ENCODE measurements around the gene PDPK1. TPM values are rescaled to one million over a fixed set of nuclear protein-coding genes. Genes with fewer than 3 reads are reported as not detected.
"Not testable (repeated sequence)": the region's sequence is repeated elsewhere in the genome, so short reads cannot be mapped to it uniquely, and the experiment has no call there.

The PDPK1 gene
- total and polyA plus RNA-seq, 2 donors from 2014 or later, result 14.3 to 52.3 TPM

- H3K27me3 ChIP-seq (ENCODE audit: control insufficient read depth, insufficient read depth, low read length), result no peaks in the 10 kb centered on the region
- H3K9ac ChIP-seq (ENCODE audit: low read length in 3 of 3), result peak overlapping the region; percentile 62 to 76 (median 72)
- peaks cover 0 to 5% (median 0%) of the 10 kb centered on the region in 3 donors for H3K36me3 ChIP-seq (ENCODE audit: control insufficient read depth in 2 of 3, insufficient read depth in 3 of 3, low read length in 3 of 3)
- H3K27ac ChIP-seq (ENCODE audit: low read depth in 2 of 2, low read length in 2 of 2), result peak overlapping the region; percentile 69 to 78
- intact Hi-C loops (cut with DNase I), result no loop called here
- DNase-seq, result peak; percentile 97 to 99 (median 98)
- H3K4me3 ChIP-seq (ENCODE audit: low read length in 3 of 3), result peak overlapping the region; percentile 80 to 91 (median 84)
- H3K4me1 ChIP-seq (ENCODE audit: control insufficient read depth in 2 of 3, insufficient read depth in 2 of 3, low read depth in 1 of 3, low read length in 3 of 3), result peaks cover 0 to 2% (median 0%) of the 10 kb centered on the region in 3 donors
- no peaks in the 10 kb centered on the region for H3K9me3 ChIP-seq (ENCODE audit: control insufficient read depth in 2 of 3, insufficient read depth in 1 of 3, low read length in 3 of 3)
- no peak for TF ChIP-seq CTCF (IDR thresholded peaks at IDR 0.05; ENCODE audit: borderline replicate concordance, extremely low read depth, insufficient read depth)
- FAIRE-seq, result no peak
Observed at GRCh38 chr16:2603165-2604015, 65.6 kb downstream of the PDPK1 start.

GRCh38 chr16:2604016-2604369 is 66.2 kb downstream of the PDPK1 start:
- FAIRE-seq; H3K27me3 ChIP-seq (ENCODE audit: control insufficient read depth, insufficient read depth, low read length); H3K9me3 ChIP-seq (ENCODE audit: control insufficient read depth in 2 of 3, insufficient read depth in 1 of 3, low read length in 3 of 3); intact Hi-C loops (cut with DNase I); H3K4me1 ChIP-seq (ENCODE audit: control insufficient read depth in 2 of 3, insufficient read depth in 2 of 3, low read depth in 1 of 3, low read length in 3 of 3); DNase-seq; H3K36me3 ChIP-seq (ENCODE audit: control insufficient read depth in 2 of 3, insufficient read depth in 3 of 3, low read length in 3 of 3): not testable (repeated sequence)
- Histone ChIP-seq H3K9ac (ENCODE audit: low read length in 3 of 3) (peak overlapping the region; percentile 62 to 76 (median 72)), H3K4me3 (ENCODE audit: low read length in 3 of 3) (peak overlapping the region; percentile 80 to 91 (median 84)), H3K27ac (ENCODE audit: low read depth in 2 of 2, low read length in 2 of 2) (peak overlapping the region; percentile 69 to 78)

- not testable (repeated sequence) for H3K9me3 ChIP-seq (ENCODE audit: control insufficient read depth in 2 of 3, insufficient read depth in 1 of 3, low read length in 3 of 3); H3K27ac ChIP-seq (ENCODE audit: low read depth in 2 of 2, low read length in 2 of 2); H3K4me3 ChIP-seq (ENCODE audit: low read length in 3 of 3)
Observed at GRCh38 chr16:2606820-2607219, 69.0 kb downstream of the PDPK1 start.

GRCh38 chr16:2609345-2609744 is 71.5 kb downstream of the PDPK1 start:
- intact Hi-C loops (cut with DNase I); H3K9me3 ChIP-seq (ENCODE audit: control insufficient read depth in 2 of 3, insufficient read depth in 1 of 3, low read length in 3 of 3); H3K4me3 ChIP-seq (ENCODE audit: low read length in 3 of 3); H3K9ac ChIP-seq (ENCODE audit: low read length in 3 of 3); H3K27me3 ChIP-seq (ENCODE audit: control insufficient read depth, insufficient read depth, low read length); FAIRE-seq; DNase-seq; H3K27ac ChIP-seq (ENCODE audit: low read depth in 2 of 2, low read length in 2 of 2): not testable (repeated sequence)
- peaks cover 0 to 12% (median 4%) of the 10 kb centered on the region in 3 donors for H3K36me3 ChIP-seq (ENCODE audit: control insufficient read depth in 2 of 3, insufficient read depth in 3 of 3, low read length in 3 of 3)
- peaks cover 0 to 10% (median 0%) of the 10 kb centered on the region in 3 donors for H3K4me1 ChIP-seq (ENCODE audit: control insufficient read depth in 2 of 3, insufficient read depth in 2 of 3, low read depth in 1 of 3, low read length in 3 of 3)

More at GRCh38 chr16:2606820-2607219, 69.0 kb downstream of the PDPK1 start:
- DNase-seq; FAIRE-seq; intact Hi-C loops (cut with DNase I); H3K9ac ChIP-seq (ENCODE audit: low read length in 3 of 3); H3K27me3 ChIP-seq (ENCODE audit: control insufficient read depth, insufficient read depth, low read length): not testable (repeated sequence)
- Histone ChIP-seq H3K4me1 (ENCODE audit: control insufficient read depth in 2 of 3, insufficient read depth in 2 of 3, low read depth in 1 of 3, low read length in 3 of 3) (peaks cover 0 to 12% (median 0%) of the 10 kb centered on the region in 3 donors), H3K36me3 (ENCODE audit: control insufficient read depth in 2 of 3, insufficient read depth in 3 of 3, low read length in 3 of 3) (peaks cover 0 to 12% (median 4%) of the 10 kb centered on the region in 3 donors)
